Astrocyte of the cerebellum (primary cell): ENCODE results near the gene ASH1L.
A peak's percentile ranks its signal among the peaks of the same experiment; 100 is the strongest.

ENCODE experiments used
- DNase-seq: peaks from one replicate; pipeline ENCODE4 v3.0.0-alpha.2; 2011; ENCODE audit warnings: low read depth
- H3K4me3 ChIP-seq: 2 replicates; pipeline ENCODE4 v1.5.1; 2011; ENCODE audit warnings: mild to moderate bottlenecking, low read depth, low read length, moderate library complexity
- in situ Hi-C: cut with HindIII; loops from 2 replicates; pipeline ENCODE4 v1.10.0; 2017; ENCODE audit warnings: low sequenced_read_pairs
- TF ChIP-seq, protein P1 (sequence below): IDR thresholded peaks from 2 replicates; pipeline ENCODE4 v1.5.1; 2012; ENCODE audit warnings: low read length, low read depth, moderate library complexity, mild to moderate bottlenecking; ENCODE audit errors: missing control alignments

The ASH1L gene

DNA sequence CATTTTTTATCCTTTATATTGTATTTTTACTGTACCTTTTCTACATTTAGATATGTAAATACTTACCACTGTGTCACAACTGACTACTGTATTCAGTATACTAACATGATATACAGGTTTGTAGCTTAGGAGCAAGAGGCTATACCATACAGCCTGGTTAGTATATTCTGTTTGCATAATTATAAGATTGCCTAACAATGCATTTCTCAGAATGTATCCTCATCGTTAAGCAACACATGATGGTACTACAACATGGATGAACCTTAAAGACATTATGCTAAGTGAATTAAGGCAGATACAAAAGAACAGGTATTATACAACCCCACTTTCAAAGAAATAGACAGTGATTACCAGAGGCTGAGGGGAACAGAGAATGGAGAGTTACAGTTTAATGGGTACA, 179.2 kb downstream of the ASH1L start:
- in situ Hi-C loops, result loop anchor here (5.0 kb wide), 1 partner anchor 36 kb away; no protein-coding TSS in a partner anchor
- TF ChIP-seq, protein P1, sequence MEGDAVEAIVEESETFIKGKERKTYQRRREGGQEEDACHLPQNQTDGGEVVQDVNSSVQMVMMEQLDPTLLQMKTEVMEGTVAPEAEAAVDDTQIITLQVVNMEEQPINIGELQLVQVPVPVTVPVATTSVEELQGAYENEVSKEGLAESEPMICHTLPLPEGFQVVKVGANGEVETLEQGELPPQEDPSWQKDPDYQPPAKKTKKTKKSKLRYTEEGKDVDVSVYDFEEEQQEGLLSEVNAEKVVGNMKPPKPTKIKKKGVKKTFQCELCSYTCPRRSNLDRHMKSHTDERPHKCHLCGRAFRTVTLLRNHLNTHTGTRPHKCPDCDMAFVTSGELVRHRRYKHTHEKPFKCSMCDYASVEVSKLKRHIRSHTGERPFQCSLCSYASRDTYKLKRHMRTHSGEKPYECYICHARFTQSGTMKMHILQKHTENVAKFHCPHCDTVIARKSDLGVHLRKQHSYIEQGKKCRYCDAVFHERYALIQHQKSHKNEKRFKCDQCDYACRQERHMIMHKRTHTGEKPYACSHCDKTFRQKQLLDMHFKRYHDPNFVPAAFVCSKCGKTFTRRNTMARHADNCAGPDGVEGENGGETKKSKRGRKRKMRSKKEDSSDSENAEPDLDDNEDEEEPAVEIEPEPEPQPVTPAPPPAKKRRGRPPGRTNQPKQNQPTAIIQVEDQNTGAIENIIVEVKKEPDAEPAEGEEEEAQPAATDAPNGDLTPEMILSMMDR, result no peak
- no peak overlapping the region for H3K4me3 ChIP-seq
- no peak for DNase-seq

DNA sequence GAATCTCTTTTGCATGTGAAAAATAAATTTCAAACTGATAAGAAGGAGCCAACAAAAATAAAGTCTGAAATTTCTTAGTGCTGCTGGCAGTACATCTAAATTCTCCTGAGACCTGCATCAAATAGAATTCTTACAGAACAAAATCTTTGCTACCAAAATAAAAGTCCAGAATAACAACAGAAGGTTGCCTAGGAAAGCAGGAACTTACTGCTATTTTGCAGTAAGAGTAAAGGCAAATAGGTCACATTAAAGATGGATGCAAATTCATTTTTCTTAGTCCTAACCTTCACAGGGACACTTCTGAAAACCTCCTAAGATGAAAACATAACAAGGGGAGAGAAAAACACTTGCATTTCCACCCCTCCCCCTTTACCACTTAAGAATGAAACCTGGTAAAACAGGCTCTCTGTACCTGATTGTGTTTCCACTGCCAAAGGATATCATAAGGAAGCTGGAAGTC, 182.9 kb downstream of the ASH1L start:
- TF ChIP-seq, protein P1, result no peak
- no peak overlapping the region for H3K4me3 ChIP-seq
- peak; percentile 74 for DNase-seq
- in situ Hi-C loops, result loop anchor here (5.0 kb wide), 1 partner anchor 32 kb away; no protein-coding TSS in a partner anchor

DNA sequence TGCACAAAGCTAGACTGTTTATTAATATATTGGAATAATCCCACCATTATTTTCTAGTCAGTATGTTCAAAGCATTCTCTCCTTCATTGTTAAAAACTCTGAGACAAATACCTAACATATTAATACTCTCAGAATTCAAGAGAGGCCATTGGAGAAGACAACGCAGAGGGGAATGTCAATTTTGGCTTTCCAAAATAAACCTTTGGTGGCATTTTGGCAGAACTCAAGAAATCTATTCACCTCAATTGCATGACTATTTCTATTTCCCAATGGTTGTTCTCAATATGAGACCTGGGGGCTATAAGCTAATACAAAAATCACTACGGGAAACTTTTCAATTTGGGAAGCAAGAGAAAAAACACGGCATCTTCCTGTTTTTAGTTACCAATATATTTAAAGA, 183.4 kb downstream of the ASH1L start:
- TF ChIP-seq, protein P1, result no peak
- in situ Hi-C loops, result no loop called here
- peak overlapping the region; percentile 11 for H3K4me3 ChIP-seq
- no peak for DNase-seq

DNA sequence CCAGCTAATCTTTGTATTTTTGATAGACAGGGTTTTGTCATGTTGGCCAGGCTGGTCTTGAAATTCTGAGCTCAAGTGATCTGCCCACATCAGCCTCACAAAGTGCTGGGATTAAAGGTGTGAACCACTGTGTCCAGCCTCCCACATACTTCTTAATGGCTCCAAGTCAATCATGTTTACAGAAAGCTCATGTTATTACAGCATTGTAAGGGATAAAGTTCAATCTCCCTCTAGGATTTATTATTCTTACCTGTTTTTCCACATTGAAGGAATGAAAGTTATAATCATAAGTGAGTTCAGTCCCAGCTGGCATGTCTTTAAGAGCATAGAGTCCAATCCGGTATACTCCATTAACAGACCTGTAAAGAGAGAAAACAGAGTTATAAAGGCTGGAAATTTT, 202.6 kb downstream of the ASH1L start:
- no peak overlapping the region for H3K4me3 ChIP-seq
- TF ChIP-seq, protein P1, result no peak
- in situ Hi-C loops, result no loop called here
- DNase-seq, result no peak

DNA sequence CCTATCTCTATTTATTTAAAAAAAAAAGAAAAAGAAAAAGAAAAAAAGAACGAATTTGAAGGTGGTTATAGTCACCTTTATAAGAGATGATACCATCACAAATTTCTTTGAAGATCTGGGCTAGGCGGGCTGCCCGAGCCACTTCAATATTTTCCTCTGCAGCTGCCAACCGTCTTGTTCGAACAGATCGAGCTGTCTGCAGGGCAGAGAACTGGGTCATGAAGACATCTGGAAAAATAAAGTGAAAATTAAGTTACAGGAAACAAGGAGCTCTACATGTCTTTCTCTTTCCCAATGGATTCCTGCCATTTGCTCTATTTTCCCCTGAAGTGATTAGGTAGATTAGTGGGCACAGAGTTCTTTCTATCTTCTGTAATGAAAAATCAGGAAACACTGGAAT, 210.0 kb downstream of the ASH1L start:
- no peak overlapping the region for H3K4me3 ChIP-seq
- in situ Hi-C loops, result no loop called here
- no peak for DNase-seq
- TF ChIP-seq, protein P1, result no peak

DNA sequence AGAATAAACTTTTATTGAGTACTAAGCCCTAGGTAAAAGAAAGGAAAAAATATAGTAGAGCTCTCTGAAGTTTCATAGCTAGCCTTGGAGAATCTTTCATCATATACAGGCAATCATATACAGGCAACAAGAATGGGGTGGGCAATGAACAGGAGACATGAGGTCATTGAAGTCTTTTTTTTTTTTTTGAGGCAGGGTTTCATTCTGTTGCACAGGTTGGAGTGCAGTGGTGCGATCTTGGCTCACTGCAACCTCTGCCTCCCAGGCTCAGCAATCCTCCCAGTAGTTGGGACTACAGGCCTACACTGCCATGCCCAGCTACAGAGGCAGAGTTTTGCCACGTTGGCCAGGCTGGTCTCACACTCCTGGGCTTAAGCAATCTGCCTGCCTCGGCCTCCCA, 219.8 kb downstream of the ASH1L start:
- in situ Hi-C loops, result no loop called here
- TF ChIP-seq, protein P1, result no peak
- no peak for DNase-seq
- no peak overlapping the region for H3K4me3 ChIP-seq

DNA sequence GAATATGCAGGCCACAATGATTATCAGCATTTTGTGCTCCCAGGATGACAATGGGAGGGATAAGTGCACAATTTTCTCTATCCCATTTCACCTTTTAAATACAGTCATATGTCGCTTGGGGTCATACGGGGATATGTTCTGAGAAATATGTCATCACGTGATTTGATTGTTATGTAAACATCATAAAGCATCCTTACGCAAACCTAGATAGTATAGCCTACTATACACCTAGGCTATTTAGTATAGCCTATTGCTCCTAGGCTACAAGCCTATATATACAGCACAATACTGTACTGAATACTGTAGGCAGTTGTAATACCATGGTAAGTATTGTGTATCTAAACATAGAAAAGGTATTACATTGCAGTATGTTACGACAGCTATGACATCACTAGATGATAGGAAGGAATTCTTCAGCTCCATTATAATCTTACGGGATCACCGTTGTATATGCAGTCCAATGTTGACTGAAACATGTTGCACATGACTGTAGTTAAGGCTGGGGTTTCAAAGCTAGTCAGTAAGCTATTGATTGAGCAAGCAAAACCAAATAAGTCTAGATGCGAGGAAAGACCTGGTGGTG, 223.0 kb downstream of the ASH1L start:
- TF ChIP-seq, protein P1, result no peak
- H3K4me3 ChIP-seq, result no peak overlapping the region
- in situ Hi-C loops, result loop anchor here (5.0 kb wide), 1 partner anchor 73 kb away; no protein-coding TSS in a partner anchor
- DNase-seq, result no peak
